Measurements from ENCODE around the gene CSRP1.

DNA sequence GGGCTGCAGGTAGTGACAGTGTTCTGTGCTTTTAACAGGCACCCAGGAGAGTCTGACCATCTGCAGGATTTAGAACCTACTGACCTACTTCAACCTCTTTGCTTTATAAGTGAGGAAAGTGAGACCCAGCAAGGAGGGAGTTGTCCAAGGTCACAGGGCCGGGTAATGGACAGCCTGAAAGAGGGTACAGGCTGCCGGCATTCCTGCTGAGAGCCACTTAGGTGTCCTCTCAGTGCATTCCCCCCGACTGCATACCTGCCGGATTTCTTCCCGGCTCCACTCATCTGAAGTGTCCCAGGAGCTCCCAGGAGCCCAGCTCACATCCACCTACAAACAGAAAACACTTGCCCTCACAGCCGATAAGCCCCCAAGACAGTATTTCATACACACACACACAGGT, 51.8 kb downstream of the CSRP1 start:
- TF ChIP-seq CTCF (IDR thresholded peaks at IDR 0.05) (no peak), EZH2 (IDR thresholded peaks at IDR 0.05; ENCODE audit: borderline replicate concordance, insufficient read depth, low read depth, low read length, poor library complexity, severe bottlenecking) (no peak)
